ENCODE measurements around the gene CFAP157. TPM values are rescaled to one million over a fixed set of nuclear protein-coding genes. Genes with fewer than 3 reads are reported as not detected.

CFAP157 gene
- total and polyA plus RNA-seq, 12 donors = 0.11 to 0.94 (median 0.29) TPM; not detected in 5

DNA sequence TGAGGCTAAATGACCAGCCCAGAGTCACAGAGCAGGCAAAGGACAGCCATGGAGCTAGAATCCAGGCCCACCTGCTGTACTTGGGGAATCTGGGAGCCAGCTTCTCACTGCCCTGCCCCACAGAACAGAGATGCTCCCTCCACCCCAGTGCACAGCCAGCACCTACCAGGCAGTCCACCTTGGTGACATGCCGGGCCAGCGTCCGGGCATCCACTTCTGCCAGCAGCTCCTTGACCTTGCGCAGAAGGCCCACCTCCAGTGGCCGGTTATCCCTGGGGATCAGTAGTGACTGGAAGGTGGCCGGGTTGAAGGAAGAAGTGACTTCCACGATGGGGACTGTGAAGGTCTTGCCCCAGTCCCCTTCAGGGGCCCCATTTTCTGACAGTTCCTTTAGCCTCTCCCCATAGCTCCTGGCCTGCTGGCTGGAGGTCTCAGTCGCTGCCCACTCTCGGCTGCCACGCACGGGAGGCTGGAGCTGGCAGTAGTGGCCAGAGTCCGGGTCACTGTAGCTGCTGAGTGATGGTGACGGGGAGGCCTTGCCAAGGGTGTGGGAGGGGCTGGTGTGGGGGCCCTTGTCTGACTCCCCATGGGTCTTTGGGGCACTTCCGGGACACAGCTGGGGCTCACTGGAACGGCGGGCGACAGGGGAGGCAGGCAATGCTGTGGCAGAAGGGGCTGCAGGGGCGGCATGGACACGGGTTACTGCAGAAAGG is 37.8 kb downstream of the CFAP157 start:
- intact Hi-C loops (cut with DNase I) = loop anchor here (5.0 kb wide), 2 partner anchors 38 to 128 kb away; no protein-coding TSS in a partner anchor
- Histone ChIP-seq H3K4me1 (replicated peaks in 1 of 2) (peaks cover 0 to 21% of the 10 kb centered on the region in 2 donors), H3K27ac (no peak overlapping the region), H3K9me3 (replicated peaks in 1 of 3) (no peaks in the 10 kb centered on the region), H3K27me3 (no peaks in the 10 kb centered on the region), H3K4me3 (no peak overlapping the region), H3K36me3 (replicated peaks in 1 of 2) (peaks cover 0 to 9% of the 10 kb centered on the region in 2 donors)
- DNase-seq = no peak
- WGBS, 4 donors = 85 to 93% (median 86%) methylated on average over 11 to 19 of the region's 19 CpGs
- TF ChIP-seq POLR2A (IDR thresholded peaks at IDR 0.05) (no peak), CTCF (IDR thresholded peaks at IDR 0.05) (no peak)

DNA sequence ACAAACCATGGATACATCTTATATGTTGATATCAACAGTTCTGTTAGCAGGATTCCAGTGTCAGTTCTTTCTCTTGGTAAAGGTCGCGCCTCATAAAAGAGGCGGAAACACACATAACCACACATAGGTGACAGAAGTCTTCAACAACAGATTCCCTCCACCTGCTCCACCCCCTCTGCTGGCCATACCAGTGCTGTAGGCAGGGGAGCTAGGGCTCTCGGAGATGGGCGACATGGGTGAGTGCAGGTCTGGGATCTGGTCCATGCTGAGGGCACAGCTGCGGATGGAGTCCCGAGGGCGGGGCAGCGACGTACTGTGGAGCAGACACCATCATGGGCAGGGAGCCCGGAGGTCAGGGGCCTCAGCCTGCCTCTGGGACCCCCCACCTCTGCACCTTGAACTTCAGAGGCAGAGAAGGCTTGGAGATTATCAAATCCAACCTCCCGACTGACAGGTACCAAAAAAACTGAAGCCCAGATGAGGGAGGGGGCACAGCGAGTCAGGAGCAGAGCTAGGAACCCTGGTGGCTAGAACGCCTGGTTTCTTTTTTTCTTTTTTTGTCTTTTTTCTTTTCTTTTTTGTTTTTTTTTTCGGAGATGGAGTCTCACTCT is 40.3 kb downstream of the CFAP157 start:
- no peak overlapping the region for H3K4me3 ChIP-seq
- H3K36me3 ChIP-seq (replicated peaks in 1 of 2) = peaks cover 0 to 9% of the 10 kb centered on the region in 2 donors
- H3K9me3 ChIP-seq (replicated peaks in 1 of 3) = no peaks in the 10 kb centered on the region
- H3K4me1 ChIP-seq (replicated peaks in 1 of 2) = peaks cover 0 to 7% of the 10 kb centered on the region in 2 donors
- no peak overlapping the region for H3K27ac ChIP-seq
- 72 to 76% (median 75%) methylated on average over 15 of the region's 15 CpGs for WGBS, 4 donors
- TF ChIP-seq CTCF (IDR thresholded peaks at IDR 0.05) (no peak), POLR2A (IDR thresholded peaks at IDR 0.05) (no peak)
- DNase-seq = no peak
- H3K27me3 ChIP-seq = no peaks in the 10 kb centered on the region
- intact Hi-C loops (cut with DNase I) = no loop called here

- H3K9me3 ChIP-seq (replicated peaks in 1 of 3) = no peaks in the 10 kb centered on the region
- H3K27ac ChIP-seq = no peak overlapping the region
- TF ChIP-seq CTCF (IDR thresholded peaks at IDR 0.05) (no peak), POLR2A (IDR thresholded peaks at IDR 0.05) (no peak)
- intact Hi-C loops (cut with DNase I) = no loop called here
- H3K4me1 ChIP-seq (replicated peaks in 1 of 2) = no peaks in the 10 kb centered on the region
- 80 to 87% (median 85%) methylated on average over 14 to 26 of the region's 26 CpGs for WGBS, 4 donors
- H3K4me3 ChIP-seq = no peak overlapping the region
- DNase-seq = no peak
- H3K36me3 ChIP-seq (replicated peaks in 1 of 2) = peaks cover 0 to 9% of the 10 kb centered on the region in 2 donors
- peaks cover 6% of the 10 kb centered on the region for H3K27me3 ChIP-seq
Measured at GRCh38 chr9:127749090-127749787, 42.5 kb downstream of the CFAP157 start.
